Motor neuron (in vitro differentiated cells): ENCODE results near the gene ITLN1. TPM values are rescaled to one million over a fixed set of nuclear protein-coding genes. Genes with fewer than 3 reads are reported as not detected.
A peak's percentile ranks its signal among the peaks of the same experiment; 100 is the strongest.
"Not testable (repeated sequence)": the region's sequence is repeated elsewhere in the genome, so short reads cannot be mapped to it uniquely, and the experiment has no call there.

ENCODE experiments used
- ATAC-seq, 8 experiments: fragments of 200-7000 bp; cut with Tn5 transposase; replicated peaks in 6 of 8; 2 replicates each; pipeline ENCODE4 v1.8.0; 2021; ENCODE audit warnings: mild to moderate bottlenecking in 8 of 8, moderate library complexity in 8 of 8
- H3K27ac ChIP-seq, 2 donors: fragments of 250-450 bp; sonication (Bioruptor Pico); 2 replicates each; pipeline ENCODE4 v1.9.0; 2021; ENCODE audit warnings: antibody characterized with exemption in 2 of 2, mild to moderate bottlenecking in 2 of 2, moderate library complexity in 1 of 2
- H3K4me1 ChIP-seq, 2 donors: fragments of 250-450 bp; sonication (Bioruptor Pico); replicated peaks in 1 of 2; 2 replicates each; pipeline ENCODE4 v1.6.1; 2021; ENCODE audit warnings: antibody characterized with exemption in 2 of 2, mild to moderate bottlenecking in 2 of 2, moderate library complexity in 1 of 2
- H3K4me3 ChIP-seq, 5 donors: fragments of 250-450 bp; sonication (Bioruptor Pico); 2 replicates each; pipeline ENCODE4 v1.9.0; 2021; ENCODE audit warnings: antibody characterized with exemption in 5 of 5, mild to moderate bottlenecking in 5 of 5, moderate library complexity in 4 of 5
- WGBS, 10 experiments: fragments of 450-650 bp; shearing (Covaris generic); methylation state at CpG; one replicate each; pipeline ENCODE4 v1.0.0; 2022; 5-methylcytosine and 5-hydroxymethylcytosine counted together
- in situ Hi-C, 9 experiments: fragments of 400-800 bp; cut with MboI; loops; one replicate each; pipeline ENCODE4 v1.15.0; 2021; ENCODE audit warnings: low sequenced_read_pairs in 9 of 9, low pct_unique_long_range_greater_than_20kb in 2 of 9; ENCODE audit not compliant: unreplicated experiment in 9 of 9
- total RNA-seq, 8 experiments: library from RNA; unstranded; fragments of 300-600 nt; gene quantifications; 2 replicates each; pipeline versions ENCODE4 v1.2.3 to v1.2.4, GENCODE V29; 2022

ITLN1 gene
- total RNA-seq, 8 experiments from 2014 or later: 0.17 to 1.3 (median 0.57) TPM; not detected in 5

DNA sequence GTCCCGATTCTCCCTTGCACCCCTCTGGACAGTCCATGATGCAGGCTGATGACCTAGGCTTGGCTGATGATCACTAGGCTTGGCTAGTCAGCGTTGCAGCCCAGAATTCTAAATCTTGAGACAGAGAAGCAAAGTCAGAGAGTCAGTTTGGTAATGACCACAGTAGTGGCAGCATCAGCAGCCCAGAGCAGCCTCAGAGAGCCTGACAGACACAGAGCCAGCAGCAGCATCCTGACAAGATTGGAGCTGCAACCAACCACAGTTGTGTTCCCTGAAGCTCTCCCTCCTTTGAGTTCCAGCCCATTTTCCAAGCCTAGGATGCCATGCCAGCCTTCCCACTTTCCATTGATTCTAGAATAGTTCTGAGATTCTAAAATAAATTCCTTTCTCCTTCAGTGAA lies 16.8 kb upstream of the ITLN1 start:
- 0 to 90% (median 80%) methylated on average over 1 to 2 of the region's 2 CpGs; no CpG with 5 or more reads in 3 of the 10 experiments for WGBS, 10 experiments
- Histone ChIP-seq H3K4me3 (no peak overlapping the region), H3K4me1 (no peaks in the 10 kb centered on the region), H3K27ac (no peak overlapping the region)
- ATAC-seq: no peak
- in situ Hi-C loops: no loop called here

DNA sequence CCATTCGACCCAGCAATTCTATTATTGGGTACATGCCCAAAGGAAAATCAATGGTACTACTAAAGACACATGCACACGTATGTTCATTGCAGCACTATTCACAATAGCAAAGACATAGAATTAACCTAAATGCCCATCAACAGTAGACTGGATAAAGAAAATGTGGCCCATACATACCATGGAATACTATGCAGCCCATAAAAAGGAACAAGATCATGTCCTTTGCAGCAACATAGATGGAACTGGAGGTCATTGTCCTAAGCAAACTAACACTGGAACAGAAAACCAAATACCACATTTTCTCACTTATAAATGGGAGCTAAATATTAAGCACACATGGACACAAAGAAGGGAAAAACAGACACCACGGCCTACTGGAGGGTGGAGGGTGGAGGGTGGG lies 15.7 kb upstream of the ITLN1 start:
- ATAC-seq, H3K4me1 ChIP-seq, H3K4me3 ChIP-seq, H3K27ac ChIP-seq, in situ Hi-C loops: not testable (repeated sequence)
- WGBS, 10 experiments: 0 to 100% (median 50%) methylated on average over 1 to 3 of the region's 3 CpGs

DNA sequence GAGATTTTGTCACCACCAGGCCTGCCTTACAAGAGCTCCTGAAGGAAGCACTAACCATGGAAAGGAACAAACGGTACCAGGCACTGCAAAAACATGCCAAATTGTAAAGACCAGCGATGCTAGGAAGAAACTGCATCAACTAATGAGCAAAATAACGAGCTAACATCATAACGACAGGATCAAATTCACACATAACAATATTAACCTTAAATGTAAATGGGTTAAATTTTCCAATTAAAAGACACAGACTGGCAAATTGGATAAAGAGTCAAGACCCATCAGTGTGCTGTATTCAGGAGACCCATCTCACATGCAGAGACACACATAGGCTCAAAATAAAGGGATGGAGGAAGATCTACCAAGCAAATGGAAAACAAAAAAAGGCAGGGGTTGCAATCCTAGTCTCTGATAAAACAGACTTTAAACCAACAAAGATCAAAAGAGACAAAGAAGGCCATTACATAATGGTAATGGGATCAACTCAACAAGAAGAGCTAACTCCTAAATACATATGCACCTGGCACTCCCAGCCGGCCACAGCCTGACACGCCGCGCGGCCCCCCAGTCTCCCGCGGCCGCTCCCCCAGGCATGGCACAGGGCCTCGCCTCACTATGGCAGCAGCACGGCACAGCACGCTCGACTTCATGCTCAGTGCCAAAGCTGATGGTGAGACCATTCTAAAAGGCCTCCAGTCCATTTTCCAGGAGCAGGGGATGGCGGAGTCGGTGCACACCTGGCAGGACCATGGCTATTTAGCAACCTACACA lies 9.6 kb upstream of the ITLN1 start:
- H3K27ac ChIP-seq, in situ Hi-C loops, ATAC-seq, H3K4me1 ChIP-seq, H3K4me3 ChIP-seq: not testable (repeated sequence)
- 0 to 100% (median 80%) methylated on average over 1 to 7 of the region's 18 CpGs; no CpG with 5 or more reads in 3 of the 10 experiments for WGBS, 10 experiments

DNA sequence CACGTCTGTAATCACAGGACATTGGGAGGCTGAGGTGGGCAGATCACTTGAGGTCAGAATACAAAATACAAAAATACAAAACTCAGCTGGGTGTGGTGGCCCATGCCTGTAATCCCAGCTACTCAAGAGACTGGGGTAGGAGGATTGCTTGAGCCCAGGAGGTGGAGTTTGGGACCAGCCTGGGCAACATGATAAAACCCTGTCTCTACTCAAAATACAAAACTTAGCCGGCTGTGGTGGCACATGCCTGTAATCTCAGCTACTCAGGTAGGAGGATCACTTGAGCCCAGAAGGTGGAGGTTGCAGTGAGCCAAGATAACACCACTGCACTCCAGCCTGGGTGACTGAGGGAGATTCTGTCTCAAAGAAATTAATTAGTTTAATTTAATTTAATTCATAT lies 6.5 kb upstream of the ITLN1 start:
- Histone ChIP-seq H3K4me3 (no peak overlapping the region), H3K4me1 (no peaks in the 10 kb centered on the region), H3K27ac (no peak overlapping the region)
- ATAC-seq: no peak
- WGBS, 10 experiments: 0 to 100% (median 40%) methylated on average over 1 to 2 of the region's 2 CpGs; no CpG with 5 or more reads in 3 of the 10 experiments
- in situ Hi-C loops: no loop called here

DNA sequence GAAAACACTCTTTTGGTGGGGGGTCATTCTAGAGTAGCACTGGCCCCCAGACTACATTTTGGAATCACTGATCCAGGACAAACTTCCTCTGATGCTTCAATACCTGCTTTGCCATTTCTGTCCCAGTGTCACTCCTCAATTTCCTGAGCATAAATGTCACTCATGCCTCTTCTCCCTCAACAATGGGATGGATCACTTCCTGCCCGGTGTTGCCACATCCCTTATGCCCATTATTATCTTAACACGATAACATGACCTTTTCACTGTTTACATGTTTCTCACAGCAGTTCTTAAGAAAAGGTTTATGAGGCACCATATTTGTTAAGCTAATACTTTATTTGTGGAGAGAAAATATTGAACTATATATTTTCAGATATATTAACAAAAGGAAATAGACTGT lies 3.9 kb upstream of the ITLN1 start:
- Histone ChIP-seq H3K4me1 (peaks cover 0 to 6% of the 10 kb centered on the region in 2 donors), H3K27ac (no peak overlapping the region), H3K4me3 (no peak overlapping the region)
- ATAC-seq: no peak
- in situ Hi-C loops: no loop called here
- 0 to 70% (median 40%) methylated on average over 1 to 2 of the region's 2 CpGs; no CpG with 5 or more reads in 3 of the 10 experiments for WGBS, 10 experiments

DNA sequence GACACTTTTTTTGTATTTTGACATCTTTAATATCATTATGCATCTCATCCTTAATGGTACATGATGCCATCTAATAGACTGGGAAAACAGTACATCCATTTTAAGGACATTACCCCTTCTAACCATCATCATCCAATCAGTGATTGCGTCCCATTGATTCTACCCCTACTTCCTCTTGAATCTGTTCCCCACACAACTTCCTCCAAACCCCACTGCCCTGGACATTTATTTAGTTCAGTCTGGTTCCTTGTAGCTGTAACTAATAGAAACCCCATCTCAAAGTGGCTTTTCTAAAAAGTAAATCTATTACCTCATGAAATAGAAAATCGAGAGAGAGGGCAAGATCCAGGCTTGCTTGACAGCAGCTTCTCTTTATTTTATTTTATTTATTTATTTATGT lies 2.1 kb upstream of the ITLN1 start:
- in situ Hi-C loops: no loop called here
- Histone ChIP-seq H3K4me1 (peaks cover 0 to 11% of the 10 kb centered on the region in 2 donors), H3K4me3 (no peak overlapping the region), H3K27ac (no peak overlapping the region)
- 10 to 91% (median 83%) methylated on average over 1 to 2 of the region's 2 CpGs; no CpG with 5 or more reads in 1 of the 10 experiments for WGBS, 10 experiments
- no peak for ATAC-seq

DNA sequence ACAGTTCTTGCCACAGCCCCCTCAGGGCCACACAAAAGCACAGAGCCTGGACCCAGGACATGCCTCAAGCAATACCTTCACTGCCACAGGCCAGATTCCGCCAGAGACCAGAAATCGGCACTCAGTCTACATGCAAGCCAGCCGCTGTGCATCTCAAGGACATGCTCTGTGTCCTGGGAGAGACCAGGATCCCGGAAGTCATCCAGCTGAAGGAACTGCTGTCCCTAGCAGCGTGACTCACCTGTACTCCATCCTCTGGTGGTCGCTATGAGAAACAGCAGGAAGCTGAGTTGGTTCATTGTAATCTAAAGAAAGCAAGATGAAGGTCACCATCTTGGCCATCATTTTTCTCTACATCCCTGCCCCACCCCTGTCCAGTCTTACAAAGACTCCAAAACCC lies 401 bp downstream of the ITLN1 start:
- ATAC-seq: peak in 3 of 8 experiments; percentile 20 to 70 (median 53)
- WGBS, 10 experiments: 29 to 68% (median 49%) methylated on average over 2 to 5 of the region's 6 CpGs; no CpG with 5 or more reads in 7 of the 10 experiments
- no peak overlapping the region for H3K4me3 ChIP-seq
- no peak overlapping the region for H3K27ac ChIP-seq
- H3K4me1 ChIP-seq: peaks cover 0 to 11% of the 10 kb centered on the region in 2 donors
- in situ Hi-C loops: no loop called here

DNA sequence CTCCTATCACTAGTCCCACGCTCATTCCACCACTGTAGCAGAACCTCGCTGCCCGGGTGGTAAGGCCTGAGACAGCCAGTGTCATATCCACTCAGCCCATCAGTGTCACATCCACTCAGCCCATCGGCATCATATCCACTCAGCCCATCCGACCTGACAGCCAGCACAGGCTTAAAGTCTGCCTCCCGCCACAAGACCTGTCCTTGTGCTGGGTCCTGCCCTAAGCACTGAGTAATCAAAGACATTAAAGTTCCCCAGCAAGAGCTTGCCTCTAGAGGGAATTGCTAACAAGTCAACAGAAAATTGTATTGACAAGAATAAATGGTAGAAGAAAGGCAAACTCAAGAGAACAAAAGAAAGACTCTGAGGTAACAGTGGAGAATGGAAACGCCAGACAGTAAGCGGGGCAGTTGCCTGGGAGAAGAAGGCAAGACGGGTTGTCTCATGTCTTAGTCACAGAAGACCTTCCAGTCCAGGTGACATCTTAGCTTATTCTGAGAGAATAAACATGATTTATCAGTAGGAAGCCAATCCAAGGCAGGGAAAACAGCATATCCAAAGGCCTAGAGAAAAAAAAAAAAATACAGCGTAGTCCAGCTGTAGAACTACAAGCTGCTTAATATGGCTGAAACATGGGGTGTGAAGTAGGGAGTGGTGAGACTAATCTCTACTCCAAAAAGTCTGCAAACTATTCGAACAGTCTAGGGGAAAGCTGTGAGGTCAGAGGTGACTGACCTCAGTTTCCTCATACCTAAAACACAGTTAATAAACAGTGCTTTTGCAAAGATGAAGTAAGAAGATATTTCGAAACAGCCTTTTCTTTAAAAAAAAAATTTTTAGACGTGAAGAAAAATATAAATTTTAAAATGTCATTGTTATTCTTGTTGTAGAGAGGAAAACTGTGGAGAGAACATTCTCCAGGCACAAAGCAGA lies 1.1 kb downstream of the ITLN1 start:
- H3K4me3 ChIP-seq: no peak overlapping the region
- peaks cover 0 to 11% of the 10 kb centered on the region in 2 donors for H3K4me1 ChIP-seq
- in situ Hi-C loops: no loop called here
- WGBS, 10 experiments: 13 to 91% (median 82%) methylated on average over 2 to 13 of the region's 13 CpGs
- no peak overlapping the region for H3K27ac ChIP-seq
- ATAC-seq: peak in 3 of 8 experiments; percentile 7 to 96 (median 49)

DNA sequence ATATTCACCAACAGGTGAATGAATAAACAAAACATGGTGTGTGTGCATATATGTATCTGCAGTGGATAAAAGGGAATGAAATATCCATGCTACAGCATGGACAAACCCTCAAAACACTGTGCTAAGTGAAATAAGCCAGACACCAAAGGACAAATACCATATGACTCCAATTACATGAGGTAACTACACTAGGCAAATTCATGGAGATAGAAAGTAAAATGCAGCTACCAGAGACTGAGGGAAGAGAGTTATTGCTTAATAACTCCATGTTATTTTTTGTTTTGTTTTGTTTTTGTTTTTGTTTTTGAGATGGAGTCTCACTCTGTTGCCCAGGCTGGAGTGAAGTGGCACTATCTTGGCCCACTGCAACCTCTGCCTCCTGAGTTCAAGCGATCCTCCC lies 2.4 kb downstream of the ITLN1 start:
- in situ Hi-C loops: no loop called here
- ATAC-seq: peak in 2 of 8 experiments; percentile 35 to 42

DNA sequence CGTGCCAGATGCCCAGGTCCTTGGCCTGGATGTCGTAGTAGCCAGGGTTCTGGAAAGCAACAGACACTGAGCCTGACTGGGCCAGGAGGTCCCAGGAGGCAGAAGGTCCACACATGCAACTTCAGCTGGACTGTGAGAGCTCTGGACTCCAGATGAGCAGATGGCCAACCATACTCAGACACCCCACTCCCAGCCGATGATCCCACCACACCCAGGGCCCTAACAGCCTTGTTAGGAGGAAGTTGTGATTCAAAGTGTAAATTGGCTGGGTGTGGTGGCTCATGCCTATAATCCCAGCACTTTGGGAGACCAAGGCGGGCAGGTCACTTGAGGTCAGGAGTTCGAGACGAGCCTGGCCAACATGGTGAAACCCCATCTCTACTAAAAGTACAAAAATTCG lies 3.7 kb downstream of the ITLN1 start:
- not testable (repeated sequence) for H3K27ac ChIP-seq
- peak in 1 of 8 experiments; percentile 73 for ATAC-seq
- H3K4me1 ChIP-seq: peaks cover 0 to 11% of the 10 kb centered on the region in 2 donors

More for the DNA sequence above, 2.4 kb downstream of the ITLN1 start:
- Histone ChIP-seq H3K27ac (no peak overlapping the region), H3K4me1 (peaks cover 0 to 11% of the 10 kb centered on the region in 2 donors), H3K4me3 (no peak overlapping the region)
- WGBS, 10 experiments: 14 to 100% (median 92%) methylated on average over 1 of the region's 1 CpG; no CpG with 5 or more reads in 7 of the 10 experiments

DNA sequence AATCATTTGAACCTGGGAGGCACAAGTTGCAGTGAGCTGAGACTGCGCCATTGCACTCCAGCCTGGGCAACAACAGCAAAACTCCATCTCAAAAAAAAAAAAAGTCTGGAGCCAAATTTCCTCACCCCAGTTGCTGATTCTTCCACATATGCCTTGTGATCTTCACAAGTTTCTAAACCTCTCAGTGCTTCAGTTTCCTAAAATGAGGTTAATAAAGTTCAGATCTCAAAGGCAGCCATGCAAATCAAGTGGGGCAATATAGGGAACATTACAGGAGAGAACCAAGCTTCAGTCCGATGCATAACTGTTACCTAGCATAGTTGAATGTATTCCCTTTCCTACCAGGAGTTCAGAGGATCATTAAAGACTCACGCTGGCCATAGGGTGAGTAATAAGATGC lies 4.8 kb downstream of the ITLN1 start:
- H3K27ac ChIP-seq: no peak overlapping the region
- in situ Hi-C loops: no loop called here
- H3K4me3 ChIP-seq: no peak overlapping the region
- ATAC-seq: peak in 1 of 8 experiments; percentile 12
- peaks cover 0 to 11% of the 10 kb centered on the region in 2 donors for H3K4me1 ChIP-seq
- 0 to 100% (median 76%) methylated on average over 1 to 3 of the region's 3 CpGs; no CpG with 5 or more reads in 3 of the 10 experiments for WGBS, 10 experiments

More for the DNA sequence above, 3.7 kb downstream of the ITLN1 start:
- H3K4me3 ChIP-seq, in situ Hi-C loops: not testable (repeated sequence)
- WGBS, 10 experiments: 0 to 88% (median 81%) methylated on average over 1 to 5 of the region's 7 CpGs; no CpG with 5 or more reads in 6 of the 10 experiments

DNA sequence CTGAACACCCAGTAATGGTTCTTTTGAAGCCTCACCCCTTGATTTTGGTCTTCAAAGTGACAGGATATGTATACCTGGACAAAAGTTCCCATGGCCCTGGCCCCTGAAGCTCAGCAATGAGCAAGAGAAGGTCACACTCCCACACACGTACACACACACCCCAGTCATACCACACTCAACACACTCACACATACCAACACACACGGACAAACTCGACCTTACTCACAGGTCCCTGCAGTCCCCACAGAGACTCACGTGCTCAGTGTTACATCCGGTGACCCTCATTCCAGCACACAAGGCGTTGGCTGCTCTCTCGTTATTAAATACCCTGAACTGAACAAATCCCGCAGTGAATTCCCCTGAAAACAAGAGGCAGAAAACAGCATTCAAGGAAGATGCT lies 5.9 kb downstream of the ITLN1 start:
- in situ Hi-C loops: no loop called here
- peaks cover 0 to 6% of the 10 kb centered on the region in 2 donors for H3K4me1 ChIP-seq
- 8 to 79% (median 61%) methylated on average over 2 to 6 of the region's 8 CpGs; no CpG with 5 or more reads in 2 of the 10 experiments for WGBS, 10 experiments
- no peak overlapping the region for H3K27ac ChIP-seq
- ATAC-seq: no peak
- H3K4me3 ChIP-seq: no peak overlapping the region

DNA sequence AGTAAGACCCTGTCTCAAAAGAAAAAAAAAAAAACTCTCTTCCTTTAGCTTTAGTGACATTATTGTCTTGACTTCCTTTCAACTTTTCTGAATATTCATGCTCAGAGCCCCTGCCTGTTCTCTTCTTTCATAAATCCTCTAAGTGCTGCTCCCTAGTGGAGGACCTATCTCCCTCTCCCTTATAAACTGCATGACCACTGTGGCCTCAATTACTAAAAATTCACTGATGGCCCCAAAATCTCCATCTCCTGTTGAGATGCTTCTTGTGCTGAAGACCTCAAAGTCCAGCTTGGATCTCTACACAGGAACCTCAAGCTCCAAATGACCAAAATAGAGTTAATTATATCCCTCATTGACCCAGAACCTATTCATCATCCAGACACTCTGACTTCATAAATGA lies 7.8 kb downstream of the ITLN1 start:
- in situ Hi-C loops: no loop called here
- no peaks in the 10 kb centered on the region for H3K4me1 ChIP-seq
- no peak overlapping the region for H3K4me3 ChIP-seq
- no peak for ATAC-seq
- H3K27ac ChIP-seq: no peak overlapping the region
